GM21737 (cell line): ENCODE results near the gene MYO15B.
A peak's percentile ranks its signal among the peaks of the same experiment; 100 is the strongest.

Experiments
- ATAC-seq: cut with Tn5 transposase; IDR thresholded peaks from one replicate; pipeline ENCODE4 v1.9.1; 2021; ENCODE audit warnings: mild to moderate bottlenecking, moderate library complexity; ENCODE audit not compliant: unreplicated experiment

MYO15B gene

DNA sequence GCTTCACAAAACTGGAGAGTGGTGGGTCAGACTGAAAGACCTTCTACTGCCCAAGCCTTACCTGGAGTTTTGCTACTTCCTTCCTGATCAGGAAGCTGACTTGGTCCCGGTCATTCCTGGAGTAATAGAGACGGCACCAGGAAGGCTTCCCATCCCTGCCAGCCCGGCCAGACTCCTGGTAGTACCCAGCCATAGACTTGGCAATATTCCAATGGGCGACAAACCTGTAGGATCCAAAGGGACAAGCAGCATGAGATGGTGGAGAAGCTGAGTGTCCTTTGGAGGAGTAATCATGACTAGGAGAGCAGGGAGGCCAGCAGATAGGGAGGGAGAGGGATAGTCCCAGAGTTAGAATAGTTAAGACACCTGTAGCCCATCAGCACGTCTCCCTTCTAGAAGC lies 70.6 kb downstream of the MYO15B start:
- no peak for ATAC-seq

GRCh38 chr17:75661531-75661930 lies 73.9 kb downstream of the MYO15B start:
- no peak for ATAC-seq

- no peak for ATAC-seq
Observed at GRCh38 chr17:75662511-75662910, 74.9 kb downstream of the MYO15B start.

DNA sequence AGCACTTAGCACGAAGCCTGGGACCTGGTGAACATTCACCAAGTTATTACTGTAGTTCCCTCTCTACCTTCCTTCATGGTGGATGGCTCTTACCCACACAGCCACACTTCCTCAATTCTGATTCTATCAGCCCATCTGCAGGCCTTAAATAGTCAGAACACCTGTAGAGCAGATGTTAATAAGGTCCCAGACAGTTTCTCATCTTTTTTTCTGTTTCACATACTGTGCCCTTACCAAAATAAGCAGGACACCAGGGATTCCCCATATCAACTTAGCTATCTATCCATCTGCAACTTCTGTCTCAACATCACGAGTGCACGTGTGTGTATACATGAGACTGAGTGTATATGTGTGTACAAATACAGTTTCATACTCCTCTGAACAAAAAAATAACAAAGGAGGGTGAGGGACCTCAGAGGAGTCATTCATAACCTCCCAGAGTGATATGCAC lies 76.5 kb downstream of the MYO15B start:
- ATAC-seq, result peak; percentile 64

DNA sequence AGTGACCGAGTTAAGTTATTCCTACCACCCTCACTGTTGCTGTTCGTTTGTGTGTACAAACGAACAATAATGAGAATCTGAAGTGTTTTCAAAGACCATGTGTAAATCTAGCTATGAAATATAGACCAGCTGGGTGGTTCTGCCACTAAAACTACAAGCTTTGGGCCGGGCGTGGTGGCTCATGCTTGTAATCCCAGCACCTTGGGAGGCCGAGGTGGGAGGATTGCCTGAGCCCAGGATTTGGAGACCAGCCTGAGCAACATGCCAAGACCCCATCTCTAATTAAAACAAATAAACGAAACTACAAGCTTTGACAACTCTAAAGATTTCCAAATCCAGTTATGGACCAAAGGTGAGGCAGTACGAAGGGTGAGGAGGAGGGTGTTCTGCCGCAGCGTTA lies 78.4 kb downstream of the MYO15B start:
- ATAC-seq, result no peak

GRCh38 chr17:75666959-75667790 lies 79.6 kb downstream of the MYO15B start, which contains the start of the genes RECQL5 and SAP30BP:
Gene RECQL5, minus strand, starts transcription at chr17:75667154. Its CDS starts 597 bp downstream, at chr17:75666557.
Gene SAP30BP, plus strand, starts transcription at chr17:75667338. Its CDS starts 35 bp downstream, at chr17:75667373.
- ATAC-seq, result peak; percentile 74

- no peak for ATAC-seq
Observed at GRCh38 chr17:75667825-75668224, 80.2 kb downstream of the MYO15B start.

DNA sequence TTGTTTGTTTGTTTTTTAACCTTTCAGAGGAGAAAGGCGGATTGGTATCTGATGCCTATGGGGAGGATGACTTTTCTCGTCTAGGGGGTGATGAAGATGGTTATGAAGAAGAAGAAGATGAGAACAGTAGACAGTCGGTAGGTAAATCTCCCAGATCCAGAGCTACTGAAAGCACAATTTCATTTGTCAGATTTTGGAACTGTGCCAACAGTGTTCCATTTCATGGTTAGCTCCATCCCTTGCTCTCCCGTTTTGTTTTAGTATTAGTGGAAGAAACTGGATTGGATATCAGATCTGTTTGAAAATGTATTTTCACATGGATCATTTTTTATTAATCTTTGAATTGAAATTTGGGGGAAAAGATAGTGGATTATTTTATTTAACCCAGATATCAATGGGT lies 80.9 kb downstream of the MYO15B start:
- no peak for ATAC-seq

DNA sequence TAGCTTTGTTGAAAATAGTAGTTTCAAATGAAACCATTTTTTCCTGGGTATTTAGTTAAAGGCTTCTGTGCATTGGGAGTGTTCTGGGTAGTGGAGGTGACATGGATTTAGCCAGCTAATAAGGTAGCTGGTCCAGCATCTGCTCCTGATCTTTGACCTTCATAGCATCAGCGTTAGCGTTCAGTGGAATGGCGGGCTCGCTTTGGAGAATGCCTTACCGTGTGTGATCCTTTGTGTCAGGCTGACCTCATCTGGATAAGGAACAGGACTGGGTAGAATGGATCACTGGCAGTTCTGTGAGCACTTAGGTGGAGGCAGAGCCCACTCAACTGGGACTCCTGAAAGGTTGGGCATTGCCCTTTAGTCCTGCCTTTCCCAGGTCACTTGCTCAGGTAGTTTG lies 83.3 kb downstream of the MYO15B start:
- ATAC-seq, result no peak

- no peak for ATAC-seq
Observed at GRCh38 chr17:75672011-75672410, 84.4 kb downstream of the MYO15B start.

DNA sequence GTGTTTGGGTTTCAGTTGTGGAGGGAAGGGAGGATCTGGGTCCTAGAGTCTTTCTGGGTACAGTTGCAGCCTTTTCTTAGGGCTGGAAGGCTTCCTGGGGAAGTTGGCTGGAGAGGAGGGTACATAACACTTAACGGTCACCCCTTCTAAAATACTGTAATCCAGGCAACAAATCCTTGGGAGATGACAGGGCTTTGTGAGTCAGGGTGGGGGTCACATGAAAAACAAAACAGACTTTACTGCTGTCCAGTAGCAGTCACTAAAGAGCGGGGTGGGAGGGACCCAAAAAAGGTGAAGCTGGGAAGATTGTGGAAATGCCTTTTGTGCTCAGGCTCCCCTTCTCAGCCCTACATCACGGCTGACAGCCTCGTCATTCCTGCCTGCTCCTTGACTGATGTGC lies 85.9 kb downstream of the MYO15B start:
- ATAC-seq, result no peak
